Stimulated activated CD8-positive, alpha-beta memory T cell treated with anti-CD3 and anti-CD28 coated beads, Interleukin-15, amount 100 ng/mL, for 24 hours (primary cell): ENCODE data around the gene DSC3.

Experiments
- DNase-seq: peaks from one replicate; pipeline ENCODE4 v3.0.0-alpha.2; 2020; ENCODE audit warnings: low read depth

The DSC3 gene

DNA sequence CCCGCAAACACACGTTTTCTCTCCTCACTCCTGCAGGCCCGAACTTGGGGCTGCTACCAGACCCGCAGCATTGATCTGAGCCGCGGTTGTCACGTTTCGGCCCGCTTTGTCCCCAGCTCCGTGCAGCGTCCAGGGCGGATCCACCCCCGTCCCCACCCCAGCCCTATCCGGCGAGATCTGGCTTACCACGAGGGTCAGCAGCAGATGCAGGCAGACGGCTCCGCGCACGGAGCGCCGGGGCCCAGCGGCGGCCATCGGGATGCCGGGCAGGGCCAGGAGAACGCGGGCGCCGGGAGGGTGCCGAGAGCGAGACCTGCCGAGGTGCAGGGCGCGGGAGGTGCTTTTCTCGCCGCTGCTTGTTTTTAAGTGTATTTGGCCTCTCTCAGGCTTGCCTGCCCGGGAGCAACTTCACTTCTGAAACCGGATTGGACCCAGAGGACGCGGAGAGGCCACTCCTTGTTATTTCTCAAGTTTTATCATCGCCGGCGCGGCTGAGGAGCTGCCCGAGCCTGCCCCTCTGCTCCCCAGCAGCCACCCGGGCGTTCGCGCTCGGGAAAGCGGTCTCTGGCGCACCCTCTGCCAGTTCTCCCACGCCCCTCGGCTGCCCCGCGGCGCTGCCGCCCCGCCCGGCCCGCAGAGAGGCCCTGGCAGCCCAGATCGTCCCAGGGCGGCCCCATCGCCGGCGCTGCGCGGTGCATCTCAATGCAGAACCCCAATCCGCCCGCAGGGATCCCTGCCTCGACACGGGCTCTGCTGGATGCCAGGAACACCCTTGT is at the start of gene DSC3:
DSC3 (minus strand) TSS at position 337 of the 776 bp plus-strand sequence; CDS start at position 255, 82 bp downstream.
- DNase-seq = no peak

DNA sequence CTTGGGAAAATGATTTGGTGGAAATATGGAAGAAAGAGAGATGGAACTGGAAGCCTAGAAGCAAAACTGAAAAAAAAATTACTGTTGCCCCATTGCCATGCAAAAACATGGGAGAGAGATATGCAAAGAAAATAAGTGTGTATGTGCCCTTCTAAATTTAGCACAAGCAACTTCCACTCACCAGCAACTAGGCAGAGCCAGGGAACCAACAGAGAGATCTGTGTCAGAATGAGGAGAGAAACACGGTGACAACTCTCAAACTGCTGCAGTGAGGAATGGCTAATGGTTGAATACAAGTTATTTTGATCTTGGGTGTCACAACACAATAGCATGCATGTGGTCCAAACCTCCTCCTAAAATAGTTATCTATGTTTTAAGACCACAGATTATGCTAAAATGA is 48.8 kb upstream of the DSC3 start:
- DNase-seq = no peak

DNA sequence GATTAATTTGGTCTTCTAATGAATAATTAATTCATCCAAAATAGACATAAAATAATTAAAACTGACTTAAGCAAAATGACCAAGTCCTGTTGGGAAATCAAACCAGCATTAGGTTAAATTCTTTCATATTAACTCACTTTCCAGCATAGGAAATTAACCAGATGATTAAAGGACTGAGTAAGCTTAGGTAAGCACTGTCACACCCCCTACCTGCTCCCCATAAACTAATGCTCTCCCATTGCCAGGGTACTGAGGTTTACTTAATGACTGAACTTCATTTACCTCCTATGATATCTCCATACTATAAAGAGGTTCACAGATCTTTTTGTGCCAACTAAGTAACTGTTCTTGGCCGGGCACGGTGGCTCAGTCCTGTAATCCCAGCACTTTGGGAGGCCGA is 46.0 kb upstream of the DSC3 start:
- no peak for DNase-seq

DNA sequence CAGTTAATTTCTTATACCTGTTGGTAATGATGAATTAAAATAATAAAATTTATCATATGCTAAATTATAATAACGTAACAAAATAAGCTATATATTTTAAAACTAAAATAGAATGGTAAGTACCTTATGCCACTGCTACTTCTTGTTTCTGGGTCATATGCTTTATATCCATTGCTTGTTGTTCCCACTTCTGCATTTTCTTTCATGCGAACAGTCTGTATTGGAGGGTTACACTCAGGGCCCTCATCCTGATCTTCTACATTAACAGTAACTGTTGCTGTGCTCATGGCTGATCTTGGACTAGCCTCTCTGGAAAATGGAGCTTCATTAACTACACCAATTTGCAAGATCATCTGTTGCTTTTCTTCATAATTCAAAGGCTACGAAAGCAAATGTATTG is 37.4 kb upstream of the DSC3 start:
- no peak for DNase-seq

DNA sequence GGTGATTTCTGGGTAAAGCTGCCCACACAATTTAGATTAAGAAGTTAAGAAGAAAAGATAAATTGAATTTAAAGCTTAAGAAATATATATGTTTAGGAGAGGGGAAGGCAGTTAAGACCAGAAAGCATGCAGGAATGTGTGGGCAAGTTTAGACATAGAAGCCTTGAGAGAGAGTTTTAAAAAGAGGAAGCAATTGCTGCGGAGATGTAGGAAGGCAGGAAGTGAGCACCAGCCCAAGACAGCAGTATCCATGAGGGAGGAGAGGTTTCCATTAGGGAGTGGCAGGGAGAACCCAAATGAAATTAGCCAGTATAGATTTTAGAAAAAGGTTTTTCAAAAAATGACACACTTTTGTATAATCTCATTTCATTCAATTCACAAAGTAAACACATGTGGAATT is 35.3 kb upstream of the DSC3 start:
- DNase-seq = no peak

DNA sequence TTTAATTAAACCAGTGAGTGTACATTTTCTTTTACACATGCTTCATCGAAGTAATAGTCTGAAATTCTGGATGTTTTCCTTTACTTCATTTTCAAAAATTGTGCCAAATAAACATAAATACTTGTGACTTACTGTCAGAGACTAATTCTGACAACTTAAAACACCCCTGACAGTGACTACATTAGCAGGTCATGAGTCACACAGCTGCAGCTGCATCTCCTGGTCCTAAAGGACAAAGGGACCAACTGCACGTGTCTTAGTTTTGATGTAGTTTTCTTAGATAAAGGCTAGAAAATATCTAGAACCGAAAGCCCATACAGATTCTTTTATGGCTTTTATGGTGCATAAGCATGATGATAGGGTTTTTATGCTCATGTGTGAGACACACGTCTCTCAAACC is 29.6 kb upstream of the DSC3 start:
- no peak for DNase-seq

DNA sequence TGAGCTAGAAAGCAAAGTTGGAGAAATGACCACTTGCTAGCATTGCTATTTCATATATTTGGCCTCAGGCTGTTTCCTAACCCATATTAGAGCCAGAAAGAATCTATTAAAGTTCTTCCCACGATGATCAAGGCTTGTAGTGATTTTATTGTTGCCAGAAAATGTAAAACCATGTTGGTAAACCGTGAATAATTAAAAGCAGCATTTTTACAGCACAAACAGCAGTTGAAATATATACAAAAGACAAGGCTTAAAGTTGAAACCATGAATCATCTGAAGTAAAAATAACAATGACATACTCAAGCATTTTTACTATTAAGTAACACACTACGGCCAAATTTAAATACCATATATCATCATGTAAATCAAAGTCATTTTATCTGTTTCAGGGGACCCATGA is 27.7 kb upstream of the DSC3 start:
- no peak for DNase-seq

DNA sequence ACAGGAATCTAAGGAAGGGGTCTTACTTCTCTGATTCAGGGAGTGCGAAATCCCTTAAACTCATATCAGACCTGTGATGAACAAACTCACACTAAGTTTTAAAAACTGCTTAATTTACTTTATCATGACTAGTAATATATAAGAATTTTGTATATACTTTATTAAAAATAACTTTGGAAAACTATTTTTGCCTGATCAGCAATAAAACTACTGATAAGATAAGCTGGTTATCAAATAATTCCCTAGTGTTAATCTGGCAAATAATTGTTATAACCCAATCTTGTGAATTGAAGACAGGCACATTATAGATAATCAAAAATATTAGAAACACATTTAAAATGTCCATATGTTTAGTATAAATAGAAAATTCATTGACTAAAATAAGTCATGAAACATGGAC is 23.7 kb upstream of the DSC3 start:
- no peak for DNase-seq

DNA sequence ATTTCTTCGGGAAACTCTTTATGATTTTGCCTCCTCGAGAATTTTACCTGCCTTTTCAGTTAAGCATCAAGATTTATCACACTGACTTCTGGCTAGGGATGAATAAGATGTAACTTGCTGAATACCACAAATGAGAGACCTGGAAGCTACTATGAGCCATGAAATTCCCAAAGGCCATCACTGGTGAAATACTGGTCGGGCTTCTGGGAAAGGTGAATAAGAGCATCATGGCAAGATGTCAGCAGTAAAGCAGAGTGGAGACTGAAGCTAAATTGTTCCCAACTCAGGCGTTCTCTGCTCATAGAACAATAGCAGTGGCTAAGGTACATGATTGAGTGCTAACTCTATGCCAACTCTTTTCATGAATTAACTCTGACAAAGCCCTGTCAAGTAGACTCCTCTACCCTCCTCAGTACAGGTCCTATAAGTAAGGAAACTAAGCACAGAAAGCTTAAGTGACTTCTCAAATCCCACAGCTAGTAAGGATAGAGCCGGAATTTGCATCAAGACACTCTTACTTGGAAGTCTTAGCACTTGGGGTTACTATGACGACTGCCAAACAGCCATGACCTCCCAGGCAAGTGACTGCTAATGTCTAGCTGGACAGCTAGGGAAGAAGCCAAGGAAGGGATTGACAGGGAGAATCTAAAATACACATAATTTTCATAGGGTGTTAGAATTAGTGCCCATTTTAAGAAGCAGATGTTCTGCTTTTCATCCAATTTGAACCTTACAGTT is 22.7 kb upstream of the DSC3 start:
- DNase-seq = no peak

DNA sequence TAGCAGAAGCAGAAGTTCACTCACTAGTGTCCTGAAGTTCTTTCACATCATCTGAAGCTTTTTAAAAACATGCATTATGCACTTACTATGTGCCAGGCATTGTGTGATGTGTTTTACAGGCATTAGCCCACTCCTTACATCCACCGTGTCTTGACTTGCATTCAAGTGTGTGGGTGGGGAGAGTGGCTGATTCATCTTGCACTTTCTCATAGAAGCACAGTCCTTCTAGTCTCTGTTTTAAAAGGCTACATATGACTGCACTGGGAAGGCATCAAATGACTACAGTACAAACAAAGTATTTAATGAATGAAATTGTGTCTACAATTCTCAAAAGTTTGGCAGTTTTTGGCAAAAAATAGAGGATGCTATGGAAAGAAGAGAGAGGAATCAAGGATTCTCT is 21.6 kb upstream of the DSC3 start:
- DNase-seq = no peak

DNA sequence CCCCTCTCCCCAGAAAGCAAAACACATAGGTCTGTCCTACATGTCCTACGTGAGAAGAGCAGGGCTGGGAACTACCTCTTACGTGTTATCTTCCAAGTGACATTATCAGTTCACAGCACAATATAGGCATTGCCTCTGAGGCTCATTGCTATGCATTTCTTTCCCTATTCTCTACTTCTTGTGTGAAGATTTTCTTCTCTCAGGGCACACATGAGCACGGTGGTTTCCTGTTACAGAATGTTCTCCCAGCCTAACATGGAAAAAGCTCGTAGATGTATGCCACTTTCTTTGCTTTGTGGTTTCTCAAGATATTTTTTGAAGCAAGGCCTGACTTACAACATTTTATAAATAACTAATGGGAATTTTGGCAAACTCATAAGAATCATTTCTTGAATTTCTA is 19.4 kb upstream of the DSC3 start:
- DNase-seq = no peak

DNA sequence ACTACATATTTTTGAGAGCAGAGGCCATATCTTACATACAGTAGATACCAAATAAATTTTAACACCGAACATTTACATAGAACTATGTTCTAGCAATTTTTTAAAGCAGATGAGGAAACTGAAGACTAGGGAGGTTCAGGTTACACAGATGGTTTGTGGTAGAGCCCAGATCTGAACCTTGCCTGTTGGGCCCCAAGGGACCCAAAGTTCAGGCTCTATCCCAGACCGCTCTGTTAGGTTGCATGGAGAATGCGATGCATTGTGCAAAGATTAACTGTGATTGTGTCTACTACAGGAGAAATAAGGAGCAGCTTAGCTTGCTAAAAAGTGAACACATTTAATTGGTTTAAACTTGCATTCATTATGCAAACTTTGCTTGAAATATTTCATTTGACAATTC is 16.4 kb upstream of the DSC3 start:
- DNase-seq = no peak

DNA sequence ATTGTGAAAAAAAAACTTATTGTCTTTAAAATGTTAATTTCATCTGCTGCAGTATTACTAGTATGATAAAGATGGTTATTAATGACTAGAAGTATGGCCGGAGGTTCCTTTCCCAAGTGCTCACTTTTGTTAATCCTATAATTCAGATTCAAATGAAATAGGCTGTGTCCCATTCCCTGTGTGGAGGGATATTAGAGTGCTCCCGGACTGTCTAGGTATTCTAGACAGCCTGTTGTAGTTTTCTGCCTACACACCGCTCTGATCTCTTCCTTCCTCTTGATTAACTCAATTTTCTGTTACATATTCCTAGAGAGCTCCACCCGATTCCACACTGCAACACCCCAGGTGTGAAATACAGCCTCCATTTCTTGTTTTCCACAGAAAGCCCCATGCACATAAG is 15.4 kb upstream of the DSC3 start:
- no peak for DNase-seq

DNA sequence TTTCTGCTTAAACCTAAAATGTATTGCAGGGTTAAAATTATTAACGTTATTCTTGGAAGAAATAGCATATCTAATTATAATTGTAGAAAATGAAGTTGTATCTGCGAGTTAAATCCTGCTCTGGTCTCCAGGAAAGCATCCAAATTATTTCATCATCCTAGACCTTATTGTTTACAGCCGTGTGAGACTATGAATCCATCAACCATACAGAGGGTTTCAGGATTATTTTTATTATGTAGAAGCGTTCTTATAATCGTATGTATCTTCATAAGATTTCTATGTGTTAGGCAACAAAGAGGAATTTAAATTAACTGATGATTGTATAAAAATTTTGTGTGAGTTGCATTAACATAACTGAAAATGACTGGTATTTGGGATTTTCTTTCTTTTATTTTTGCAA is 14.5 kb upstream of the DSC3 start:
- no peak for DNase-seq

DNA sequence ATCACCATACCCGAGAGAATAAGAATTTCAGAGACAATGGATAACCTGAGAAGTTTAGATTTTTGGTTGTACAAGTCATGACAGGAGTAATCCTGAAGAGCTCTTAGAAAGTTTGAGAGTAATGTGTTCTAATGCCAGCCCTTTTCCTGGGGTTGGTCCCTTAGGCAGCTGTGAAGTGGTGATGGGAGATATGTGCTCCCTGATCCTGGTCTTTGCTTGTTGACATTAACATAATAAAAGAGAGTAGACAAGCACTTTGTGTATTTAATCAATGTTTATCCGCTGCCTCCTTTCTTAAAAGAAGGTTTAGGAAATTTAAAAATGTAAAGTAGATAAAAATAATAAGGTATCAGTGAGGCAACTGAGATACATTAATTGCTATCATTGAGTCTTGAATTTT is 13.8 kb upstream of the DSC3 start:
- no peak for DNase-seq

DNA sequence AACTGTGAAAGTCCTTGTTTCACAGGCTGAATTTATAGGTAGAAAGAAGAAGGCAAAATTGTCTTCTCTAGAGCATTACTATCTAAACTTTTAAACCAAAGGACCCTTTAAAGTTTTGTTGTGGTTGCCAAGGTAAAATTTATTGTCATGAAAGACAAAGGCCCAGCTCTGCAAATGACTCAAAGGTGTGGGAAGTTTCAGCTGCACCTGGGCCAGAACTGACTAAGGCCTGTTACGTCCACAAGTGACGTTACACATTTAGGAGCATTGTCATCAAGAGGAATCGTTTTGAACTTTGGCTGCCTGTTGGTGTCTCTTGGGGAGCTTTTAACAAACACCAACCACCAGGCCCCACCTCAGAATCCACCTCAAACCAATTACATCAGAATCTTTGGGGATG is 8.1 kb upstream of the DSC3 start:
- DNase-seq = no peak

DNA sequence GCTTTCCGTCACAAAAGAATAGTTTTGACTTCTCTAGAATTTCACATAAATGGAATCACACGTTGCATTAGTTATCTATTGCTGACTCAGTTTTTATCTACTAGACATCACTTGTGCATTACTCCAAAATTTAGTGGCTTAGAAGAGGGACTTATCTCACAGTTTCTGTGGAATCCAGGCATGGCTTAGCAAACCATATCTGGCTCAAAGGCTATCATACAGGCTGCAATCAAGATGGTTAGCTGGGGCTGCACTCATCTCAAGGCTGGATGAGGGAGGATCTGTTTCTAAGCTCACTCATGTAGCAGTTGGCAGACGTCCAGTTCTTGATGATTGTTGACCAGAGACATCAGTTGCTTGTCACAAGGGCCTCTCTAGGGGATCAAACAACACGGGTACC is 6.6 kb upstream of the DSC3 start:
- no peak for DNase-seq

DNA sequence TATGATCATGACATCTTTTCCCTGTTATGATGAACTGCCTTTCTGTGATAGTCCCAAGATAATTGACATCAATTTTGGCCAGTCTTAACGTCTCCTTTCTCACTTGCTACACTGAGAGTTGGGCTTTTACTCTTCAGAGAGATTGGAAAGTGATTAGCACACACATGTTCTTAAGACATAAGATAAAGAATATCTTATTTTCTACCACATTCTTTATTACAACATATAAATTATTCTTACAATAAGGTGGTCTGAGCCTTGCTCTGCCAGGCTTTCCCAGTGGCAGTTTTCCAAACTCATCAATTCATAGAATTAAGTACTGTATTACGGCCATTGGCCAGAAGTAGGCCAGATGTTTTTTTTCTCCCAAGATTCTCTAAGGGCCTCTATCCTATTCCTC is 5.7 kb upstream of the DSC3 start:
- DNase-seq = no peak

DNA sequence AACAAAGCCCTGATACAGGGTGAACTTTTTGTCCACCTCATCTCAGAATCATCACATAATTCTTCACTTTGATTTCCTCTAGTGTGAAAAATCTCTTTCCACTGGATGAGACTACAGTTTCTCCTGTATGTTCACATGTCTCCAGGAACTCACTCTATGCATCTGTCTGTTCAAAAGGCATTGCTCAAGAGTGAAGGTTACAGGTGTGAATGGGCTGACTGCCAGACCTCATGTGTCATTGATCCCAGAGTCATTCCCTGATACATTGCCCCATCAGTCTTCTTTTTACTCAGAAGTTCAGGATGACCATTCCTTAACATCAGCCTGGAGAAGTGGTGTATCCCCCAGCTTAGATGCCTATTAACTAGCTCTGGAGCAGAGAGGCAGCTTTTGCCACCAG is 4.4 kb upstream of the DSC3 start:
- no peak for DNase-seq

DNA sequence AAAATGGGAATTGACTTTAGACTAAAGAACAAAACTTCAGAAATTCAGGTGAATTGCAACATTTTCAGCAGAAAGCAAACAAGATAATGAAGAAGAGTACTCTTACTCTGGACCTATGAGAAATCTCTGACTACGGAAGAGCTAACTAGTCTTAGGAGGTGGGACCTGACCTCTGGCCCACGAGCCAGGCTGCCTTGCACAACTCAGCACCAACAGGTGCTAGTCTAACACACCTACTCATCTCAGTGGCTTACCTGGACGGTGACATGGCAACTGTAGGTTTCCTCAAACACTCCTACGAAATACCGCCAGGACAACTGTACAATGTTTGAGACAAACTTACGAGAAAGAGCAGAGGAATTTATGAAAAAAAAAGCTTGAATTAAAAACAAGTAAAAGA is 3.1 kb upstream of the DSC3 start:
- DNase-seq = no peak

DNA sequence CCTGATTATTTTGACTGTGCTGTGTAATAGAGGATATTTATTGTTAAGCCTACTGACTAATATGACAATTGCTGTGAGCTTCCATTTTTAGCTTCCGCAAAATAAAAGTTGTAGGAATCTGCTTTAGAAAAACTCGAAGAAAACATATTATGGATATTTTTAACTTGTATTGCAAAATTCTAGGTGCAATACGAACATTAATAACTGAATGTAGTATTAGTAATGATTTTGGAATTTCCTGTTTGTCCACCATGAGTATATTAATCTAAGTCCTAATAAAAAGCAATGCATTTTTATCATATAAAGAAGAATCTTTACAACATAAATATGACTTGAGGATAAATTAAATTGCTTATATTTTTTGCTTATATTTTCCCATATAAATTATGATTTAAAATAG is 2.4 kb upstream of the DSC3 start:
- DNase-seq = no peak

DNA sequence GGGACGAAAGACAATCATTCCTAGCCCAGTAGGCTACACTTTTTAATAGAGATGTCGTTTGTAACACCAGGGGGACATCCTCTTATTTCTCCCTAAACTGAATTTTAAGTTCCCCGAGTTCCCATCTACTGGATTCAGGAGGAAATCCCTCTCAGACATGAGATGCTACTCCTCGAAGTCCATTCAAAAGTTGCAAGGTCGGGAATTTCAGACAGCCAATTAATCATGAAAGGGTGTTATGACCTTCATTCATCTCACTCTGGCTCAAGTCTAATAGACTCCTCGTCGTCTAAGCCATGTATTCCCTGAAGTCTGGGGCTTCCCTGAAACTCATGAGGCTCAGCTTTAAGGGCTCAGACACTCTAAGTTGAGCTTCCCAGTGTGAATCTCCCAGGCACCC is 1.2 kb upstream of the DSC3 start:
- no peak for DNase-seq

DNA sequence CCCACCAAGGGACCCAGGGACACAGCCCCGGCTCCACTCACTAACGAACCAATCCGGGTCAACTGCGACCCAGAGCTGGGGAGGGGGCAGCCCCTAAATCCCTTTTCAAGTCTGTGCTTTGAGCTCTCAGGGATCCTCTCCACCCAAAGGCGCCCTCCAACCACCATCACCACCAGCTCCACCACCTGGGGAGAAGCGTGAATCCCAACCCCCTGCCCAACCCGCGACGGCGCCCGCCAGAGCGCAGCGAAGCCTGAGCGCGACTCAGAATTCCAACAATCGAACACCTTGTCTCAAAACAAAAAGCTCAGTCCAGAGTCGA is 497 bp downstream of the DSC3 start:
- no peak for DNase-seq
